Measurements from ENCODE around the gene ABCC1.

ABCC1 gene

DNA sequence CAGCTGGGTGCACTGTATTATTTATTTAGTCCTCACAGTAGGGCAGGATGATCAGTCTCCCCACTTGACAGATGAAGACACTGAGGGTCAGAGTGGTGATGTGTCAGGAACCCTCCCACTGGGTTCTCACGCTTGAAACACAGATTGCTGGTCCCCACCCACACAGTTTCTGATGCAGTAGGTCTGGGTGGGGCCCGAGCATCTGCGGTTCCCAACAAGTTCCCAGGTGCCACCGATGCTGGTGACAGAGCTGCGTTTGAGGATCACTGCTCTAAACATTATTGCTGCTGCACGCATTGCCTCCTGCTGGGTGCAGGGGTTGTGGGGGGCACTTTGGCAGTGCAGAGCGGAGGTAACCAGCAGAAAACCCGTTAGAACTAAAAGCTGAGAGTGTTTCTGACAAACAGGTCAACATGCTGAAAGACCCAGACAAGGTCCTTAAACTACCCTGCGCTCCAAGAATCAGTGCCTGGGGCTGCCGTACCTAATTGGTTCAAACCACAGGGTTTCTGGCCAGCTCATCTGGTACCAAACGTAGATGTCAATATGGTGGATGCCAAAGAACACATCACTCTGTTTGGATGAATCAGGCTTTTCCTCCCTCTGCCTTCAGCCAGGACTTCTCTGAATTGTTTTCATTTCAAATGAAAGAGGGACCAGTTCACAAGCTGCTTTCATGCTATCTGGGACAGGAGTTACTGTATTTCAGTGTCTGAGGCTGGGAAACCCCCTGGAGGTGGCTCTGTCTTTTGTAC, 76.0 kb downstream of the ABCC1 start:
- no peak for DNase-seq

DNA sequence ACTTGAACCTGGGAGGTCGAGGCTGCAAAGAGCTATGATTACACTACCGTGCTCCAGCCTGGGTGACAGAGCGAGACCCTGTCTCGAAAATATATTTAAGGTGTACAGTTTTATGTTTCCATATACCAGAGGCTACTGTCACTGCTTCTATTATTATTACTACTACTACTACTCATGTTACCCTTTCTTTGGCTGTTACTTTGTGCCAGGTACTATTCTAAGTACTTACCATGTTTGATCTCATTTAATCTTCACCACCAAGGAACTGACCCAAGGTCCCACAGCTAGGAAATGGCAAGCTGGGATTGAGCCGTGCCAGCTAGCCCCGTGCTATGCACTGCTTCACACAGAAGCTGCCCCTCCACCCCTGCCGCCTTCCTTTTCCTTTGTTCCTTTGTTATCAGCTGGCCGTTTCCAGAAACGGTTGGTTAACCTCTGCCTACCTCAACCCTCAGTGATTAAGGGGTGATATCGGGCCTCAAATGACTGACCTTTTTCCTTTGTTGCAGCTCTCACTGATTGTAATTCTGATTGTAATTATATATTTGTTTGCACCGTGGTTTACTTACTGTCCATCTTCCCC, 78.4 kb downstream of the ABCC1 start:
- no peak for DNase-seq

DNA sequence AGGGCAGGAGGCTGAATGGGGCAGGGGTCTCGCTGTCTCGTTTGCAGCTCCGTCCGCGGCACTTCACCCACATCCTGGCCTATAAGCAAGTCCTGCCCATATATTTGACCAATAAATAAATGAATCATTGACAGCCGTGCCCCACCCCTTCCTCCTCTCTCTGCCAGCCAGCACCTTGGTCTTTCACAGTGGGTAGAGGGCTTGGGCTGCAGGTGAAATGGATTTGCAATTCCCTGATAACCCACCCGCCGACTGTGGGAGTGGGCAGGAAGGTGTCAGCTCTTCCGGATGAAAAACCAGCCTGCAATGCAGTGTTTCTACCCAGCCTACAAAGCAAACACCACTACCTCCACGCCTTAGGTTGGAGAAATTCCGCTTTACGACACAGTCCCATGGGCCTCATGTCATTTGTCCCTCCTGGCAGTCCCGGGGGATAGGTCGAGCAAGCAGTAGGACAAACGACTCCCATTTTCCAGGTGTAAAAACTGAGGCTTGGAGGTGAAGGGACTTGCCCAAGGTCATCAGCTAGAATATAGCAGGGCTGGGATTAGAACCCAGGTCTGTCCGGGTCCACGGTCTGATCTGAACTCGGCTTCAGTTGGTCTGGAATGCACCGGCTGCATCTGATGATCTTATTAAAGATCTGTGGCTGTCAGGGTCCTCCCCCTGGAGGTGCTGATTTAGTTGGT, 79.0 kb downstream of the ABCC1 start:
- DNase-seq = no peak

DNA sequence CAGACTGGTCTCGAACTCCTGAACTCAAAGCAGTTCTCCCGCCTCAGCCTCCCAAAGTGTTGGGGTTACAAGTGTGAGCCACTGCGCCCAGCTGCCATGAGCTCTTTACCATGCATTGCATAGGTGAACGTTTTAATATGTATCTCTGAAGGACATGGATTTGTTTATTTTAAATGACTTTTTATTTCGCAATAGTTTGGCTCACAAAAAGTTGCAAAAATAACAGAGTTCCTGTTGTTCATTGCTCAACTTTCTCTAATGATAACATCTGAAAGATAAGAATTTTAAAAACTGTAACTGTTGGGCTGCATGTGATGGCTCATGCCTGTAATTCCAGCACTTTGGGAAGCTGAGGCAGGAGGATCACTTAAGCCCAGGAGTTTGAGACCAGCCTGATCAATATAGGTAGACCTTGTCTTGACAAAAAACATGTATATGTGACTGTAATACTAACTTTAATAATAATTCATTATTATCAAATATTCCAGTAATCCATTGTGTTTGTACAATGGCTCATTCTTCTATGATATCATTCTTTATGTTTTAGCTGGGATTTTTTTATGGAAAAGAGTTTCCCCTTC, 80.1 kb downstream of the ABCC1 start:
- DNase-seq = no peak

DNA sequence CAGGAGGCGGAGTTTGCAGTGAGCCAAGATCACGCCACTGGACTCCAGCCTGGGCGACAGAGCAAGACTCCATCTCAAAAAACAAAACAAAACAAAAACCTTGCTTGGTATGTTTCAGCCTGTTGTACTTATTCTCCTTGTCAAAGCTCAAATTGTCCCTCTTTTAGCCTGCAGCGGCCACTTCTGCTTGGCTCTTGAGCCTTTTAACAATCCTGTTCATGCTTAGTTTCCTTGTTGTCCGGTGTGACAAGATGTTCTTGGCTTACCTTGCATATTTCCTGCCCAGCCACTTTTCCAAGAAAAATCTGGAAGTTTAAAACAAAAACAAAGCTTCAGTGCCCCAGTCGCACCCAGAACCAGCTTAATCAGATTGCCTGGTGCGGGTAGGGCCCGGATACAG, 81.0 kb downstream of the ABCC1 start:
- no peak for DNase-seq

DNA sequence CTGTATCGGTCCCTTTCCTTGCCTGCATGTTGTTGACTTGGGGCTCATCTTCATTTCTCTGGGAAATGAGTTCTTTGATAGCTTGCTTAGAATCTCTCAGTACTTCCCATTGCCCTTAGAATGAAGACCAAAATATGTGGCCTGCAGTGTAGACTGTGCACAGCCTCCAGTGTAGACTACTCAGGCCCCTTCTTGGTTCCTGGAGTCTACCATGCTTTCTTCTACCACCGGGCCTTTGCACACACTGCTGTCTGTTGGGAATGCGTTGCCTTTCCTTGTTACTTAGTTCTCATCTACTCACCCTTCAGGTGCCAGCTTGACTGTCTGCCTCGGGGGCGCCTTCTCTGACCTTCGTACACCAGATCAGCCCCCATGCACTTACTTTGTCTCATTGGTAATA, 82.0 kb downstream of the ABCC1 start:
- no peak for DNase-seq

DNA sequence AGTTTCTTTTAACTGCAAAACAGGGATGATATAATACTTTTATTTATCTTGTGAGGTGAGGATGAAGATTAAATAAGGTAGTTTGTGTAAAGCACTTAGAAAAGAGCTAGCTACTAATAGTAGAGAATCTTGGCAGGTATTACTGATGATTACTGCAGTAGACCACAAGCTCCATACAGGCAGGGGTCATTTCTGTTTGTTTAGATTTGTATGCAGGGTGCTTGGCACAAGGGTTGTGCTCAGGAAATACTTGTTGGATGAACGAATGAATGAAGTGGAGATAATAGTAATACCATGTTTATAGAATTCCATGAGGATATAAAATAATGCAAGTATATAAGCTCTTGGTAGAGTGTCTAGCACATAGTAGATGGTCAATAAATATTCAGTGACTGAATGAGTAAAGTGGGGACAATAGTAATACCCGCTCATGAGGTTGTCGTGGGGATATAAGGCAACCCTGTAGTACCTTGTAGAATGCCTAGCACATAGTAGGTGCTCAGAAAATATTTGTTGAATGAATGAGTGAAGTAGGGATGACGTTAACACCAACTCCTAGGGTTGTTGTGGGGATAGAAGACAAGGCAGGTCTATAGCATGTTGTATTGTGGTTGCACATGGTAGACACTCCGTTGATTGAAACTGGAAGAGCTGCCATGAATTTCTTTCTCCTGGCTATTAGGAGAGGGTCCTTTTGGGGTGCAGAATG, 83.0 kb downstream of the ABCC1 start:
- DNase-seq = no peak

DNA sequence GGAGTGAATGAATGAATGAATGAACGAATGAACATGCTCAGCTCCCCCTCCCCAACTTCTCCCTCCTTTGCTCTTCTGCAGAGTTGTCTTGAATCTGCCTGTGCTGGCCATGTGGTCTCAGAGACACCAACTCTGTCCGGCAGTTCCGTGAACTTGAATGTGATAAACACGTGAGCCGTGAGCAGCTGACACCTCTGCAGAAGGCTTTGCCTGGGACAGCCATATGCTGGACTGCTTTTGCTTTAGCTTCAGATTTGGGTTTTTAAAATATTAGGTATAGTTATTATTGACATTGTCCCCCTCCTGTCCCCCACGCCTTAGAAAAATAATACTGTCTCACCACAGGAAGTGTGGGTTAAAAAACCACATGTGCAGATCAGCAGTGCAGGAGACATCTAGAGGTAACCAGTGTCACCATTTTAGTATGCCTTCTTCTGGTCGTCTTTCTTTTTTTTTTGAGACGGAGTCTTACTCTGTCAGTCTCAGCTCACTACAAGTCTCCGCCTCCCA, 83.8 kb downstream of the ABCC1 start:
- DNase-seq = no peak

DNA sequence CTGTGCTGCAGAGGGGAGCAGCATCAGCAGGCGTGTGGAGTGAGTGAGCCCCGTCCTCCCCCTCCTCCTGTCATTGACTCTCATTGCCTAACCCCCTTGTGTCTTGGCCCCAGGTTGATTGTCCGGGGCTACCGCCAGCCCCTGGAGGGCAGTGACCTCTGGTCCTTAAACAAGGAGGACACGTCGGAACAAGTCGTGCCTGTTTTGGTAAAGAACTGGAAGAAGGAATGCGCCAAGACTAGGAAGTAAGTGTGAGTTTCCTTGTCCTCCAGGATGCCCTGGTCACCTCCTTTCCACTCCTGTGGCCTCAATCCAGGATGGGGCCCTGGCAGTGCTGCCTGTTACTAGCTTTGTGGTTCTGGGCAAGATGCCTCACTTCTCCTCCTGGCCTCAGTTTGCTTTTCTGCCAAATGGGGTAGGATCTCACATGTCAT, 87.0 kb downstream of the ABCC1 start:
- DNase-seq = no peak

DNA sequence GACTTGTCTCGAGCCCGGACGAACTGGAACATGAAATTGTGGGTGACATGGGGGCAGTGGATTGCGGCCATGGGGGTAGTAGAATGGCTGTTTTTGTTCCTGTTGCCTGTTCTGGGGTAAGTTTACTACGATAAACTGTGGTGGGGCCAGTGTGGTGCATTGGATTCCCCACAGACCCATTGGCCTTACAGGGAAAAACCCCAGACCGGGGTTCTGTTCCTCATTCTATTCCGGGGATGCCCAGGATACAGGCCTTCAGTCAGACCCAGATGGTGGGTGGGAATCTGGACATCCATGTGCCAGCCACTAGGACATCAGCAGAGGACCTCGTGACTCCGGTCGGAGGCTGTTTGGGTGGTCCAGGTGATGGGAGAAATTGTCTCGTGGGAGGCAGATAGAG, 88.1 kb downstream of the ABCC1 start:
- DNase-seq = no peak

DNA sequence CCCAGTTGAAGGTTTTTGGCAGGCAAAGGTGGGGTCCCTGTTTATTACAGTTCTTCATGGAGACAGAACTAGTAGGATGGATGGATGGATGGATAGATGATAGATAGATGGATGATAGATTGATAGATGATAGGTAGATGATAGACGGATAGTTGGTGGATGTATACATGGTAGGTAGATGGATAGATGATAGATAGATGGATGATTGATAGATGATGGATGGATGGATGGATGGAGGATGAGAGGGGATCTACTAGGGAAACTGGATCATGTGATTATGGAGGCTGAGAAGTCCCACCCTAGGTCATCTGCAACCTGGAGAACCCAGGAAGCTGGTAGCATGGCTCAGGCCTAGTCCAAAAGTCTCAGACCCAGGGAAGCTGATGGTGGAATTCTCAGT, 88.6 kb downstream of the ABCC1 start:
- no peak for DNase-seq

DNA sequence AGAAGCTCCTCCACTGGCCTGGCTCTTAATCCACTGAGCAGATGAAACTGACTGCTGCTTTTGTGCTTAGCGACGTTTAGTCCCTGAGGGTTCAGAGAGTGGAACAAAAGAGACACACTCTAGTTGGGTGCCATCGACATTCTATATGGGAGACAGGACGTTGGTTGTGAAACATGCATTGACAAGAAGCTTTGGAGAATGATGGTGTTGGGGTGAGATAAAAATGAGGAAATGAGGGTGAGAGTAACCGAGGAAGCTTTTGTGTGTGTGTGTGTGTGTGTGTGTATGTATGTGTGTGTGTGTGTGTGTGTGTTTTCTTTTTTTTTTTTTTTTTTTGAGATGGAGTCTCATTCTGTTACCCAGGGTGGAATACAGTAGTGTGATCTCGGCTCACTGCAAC, 89.5 kb downstream of the ABCC1 start:
- no peak for DNase-seq

DNA sequence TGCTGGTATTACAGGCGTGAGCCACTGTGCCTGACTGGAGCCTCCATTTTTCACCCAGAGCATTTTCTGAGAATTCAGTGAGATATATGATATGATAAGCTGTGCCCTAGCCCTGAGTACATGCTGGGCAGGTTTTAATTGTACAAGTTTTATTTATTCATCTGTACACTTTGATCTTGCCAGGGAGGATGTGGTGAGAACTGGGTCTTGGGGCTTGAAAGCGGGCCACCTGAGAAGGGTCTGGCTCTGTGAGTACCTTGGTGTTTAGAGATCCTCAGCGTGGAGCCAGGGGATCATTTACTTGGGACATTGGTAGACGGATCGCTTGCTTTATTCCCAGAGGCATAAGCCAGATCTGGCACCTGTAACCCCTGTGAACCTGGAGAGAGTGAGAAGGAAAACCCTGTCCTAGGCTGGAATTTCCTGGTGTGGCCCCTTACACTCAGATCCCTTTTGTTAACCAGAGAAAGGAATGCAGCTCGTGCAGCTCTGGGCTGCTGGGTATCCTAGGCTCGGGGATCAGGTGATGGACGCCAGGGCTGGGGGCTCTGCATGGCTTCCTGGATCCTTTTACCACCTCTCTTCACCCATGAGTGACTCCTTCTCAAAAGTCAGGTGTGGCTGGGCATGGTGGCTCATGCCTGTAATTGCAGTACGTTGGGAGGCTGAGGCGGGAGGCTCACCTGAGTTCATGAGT, 91.9 kb downstream of the ABCC1 start:
- DNase-seq = no peak

DNA sequence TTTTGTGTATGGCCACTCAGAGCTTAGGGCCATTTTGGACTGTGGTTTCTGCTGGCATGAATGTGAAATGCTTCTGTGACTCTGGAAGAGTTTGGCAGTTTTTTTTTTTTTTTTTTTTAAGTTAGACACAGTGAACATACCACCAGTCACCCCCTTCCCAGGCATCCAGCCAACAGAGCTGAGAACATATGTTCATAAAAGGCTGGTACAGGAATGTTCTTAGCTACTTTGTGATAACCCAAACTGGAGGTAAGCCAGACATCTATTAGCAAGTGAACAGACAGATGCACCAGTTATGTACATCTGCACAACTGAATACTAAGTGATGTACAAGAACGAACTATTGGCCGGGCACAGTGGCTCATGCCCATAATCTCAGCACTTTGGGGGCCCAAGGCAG, 92.7 kb downstream of the ABCC1 start:
- no peak for DNase-seq

DNA sequence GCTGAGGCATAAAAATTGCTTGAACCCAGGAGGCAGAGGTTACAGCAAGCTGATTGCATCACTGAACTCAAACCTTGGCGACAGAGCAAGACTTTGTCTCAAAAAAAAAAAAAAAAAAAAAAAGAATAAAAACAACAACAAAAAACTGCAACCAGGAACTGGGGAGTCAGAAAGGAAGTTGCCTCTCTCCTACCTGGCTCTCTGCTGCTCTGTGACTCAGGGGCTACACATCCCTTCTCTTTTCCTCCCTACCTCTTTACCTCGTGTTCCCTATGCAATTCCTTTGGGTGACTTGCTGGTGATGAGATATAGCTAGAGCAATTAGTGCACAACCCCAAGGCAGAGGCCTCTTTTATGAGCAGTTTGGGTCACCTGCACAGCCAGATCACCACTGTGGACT, 95.9 kb downstream of the ABCC1 start:
- no peak for DNase-seq

DNA sequence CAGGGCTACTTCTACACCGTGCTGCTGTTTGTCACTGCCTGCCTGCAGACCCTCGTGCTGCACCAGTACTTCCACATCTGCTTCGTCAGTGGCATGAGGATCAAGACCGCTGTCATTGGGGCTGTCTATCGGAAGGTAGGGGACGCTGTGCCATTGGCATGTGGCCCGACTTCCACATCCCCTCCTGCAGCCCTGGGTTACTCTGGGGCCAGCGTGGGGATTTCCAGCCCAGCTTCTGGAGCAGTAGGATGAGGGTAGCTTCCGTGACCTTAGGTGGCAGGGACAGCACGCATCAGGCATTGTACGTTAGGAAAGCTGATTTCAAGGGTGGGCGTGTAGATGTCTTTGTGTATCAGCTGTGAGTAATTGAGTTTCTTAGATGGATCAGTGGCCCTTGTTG, 96.5 kb downstream of the ABCC1 start:
- no peak for DNase-seq

DNA sequence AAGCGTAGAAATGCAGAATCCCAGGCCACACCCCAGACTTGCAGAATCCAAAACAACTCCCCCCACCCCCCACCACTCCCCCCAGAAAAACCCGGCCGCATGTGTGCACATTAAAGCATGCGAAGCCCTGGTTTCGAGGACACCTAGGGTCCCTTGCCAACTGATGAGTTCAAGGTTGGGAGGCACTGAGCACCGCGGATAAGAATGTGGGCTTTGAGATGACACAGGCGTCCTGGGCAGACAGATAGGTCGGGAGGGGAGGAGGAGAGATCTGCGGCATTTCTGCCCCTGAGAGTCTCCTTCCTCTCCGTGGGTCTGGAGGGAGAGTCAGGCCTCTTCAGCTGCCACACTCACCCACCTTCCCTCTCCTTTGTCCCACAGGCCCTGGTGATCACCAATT, 98.3 kb downstream of the ABCC1 start:
- DNase-seq = no peak

DNA sequence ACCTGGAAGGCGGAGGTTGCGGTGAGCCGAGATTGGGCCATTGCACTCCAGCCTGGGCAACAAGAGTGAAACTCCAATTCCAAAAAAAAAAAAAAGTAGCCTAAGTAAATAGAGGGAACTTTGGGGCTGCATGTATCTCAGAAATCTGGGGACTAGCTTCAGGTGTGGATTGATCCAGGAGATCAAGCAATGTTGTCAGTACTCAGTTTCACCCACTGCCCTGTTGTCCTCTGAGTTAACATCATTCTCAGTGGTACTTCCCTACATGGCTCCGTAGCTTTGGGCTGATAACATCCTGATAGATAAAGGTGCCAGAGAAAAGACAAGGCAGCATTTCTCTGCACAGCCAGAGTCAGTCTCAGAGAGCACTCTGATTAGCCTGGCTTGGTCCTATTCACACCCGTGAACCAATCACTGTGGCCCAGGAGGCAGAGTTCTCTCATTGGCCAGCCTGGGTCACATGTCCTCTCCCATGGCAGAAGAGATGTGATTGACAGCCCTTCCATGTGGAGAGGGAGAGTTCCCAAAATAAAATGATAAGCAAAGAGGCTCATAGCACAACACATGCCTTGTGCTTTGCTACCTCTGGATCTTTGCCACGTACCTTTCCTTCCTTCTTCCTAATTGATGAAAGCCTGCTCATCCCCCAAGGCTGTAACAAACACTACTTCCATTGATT, 99.6 kb downstream of the ABCC1 start:
- DNase-seq = no peak

DNA sequence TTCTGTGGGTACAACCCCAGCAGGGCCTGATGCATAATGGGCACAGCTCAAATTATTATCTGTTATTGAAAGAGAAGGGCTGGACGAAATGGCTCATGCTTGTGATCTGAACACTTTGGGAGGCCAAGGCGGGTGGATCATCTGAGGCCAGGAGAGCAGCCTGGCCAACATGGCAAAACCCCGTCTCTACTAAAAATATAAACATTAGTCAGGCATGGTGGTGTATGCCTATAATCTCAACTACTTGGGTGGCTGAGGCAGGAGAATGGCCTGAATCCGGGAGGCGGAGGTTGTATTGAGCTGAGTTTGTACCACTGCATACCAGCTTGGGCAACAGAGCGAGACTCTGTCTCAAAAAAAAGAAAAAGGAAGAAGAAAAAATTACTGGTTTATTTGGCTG, 100.7 kb downstream of the ABCC1 start:
- no peak for DNase-seq

DNA sequence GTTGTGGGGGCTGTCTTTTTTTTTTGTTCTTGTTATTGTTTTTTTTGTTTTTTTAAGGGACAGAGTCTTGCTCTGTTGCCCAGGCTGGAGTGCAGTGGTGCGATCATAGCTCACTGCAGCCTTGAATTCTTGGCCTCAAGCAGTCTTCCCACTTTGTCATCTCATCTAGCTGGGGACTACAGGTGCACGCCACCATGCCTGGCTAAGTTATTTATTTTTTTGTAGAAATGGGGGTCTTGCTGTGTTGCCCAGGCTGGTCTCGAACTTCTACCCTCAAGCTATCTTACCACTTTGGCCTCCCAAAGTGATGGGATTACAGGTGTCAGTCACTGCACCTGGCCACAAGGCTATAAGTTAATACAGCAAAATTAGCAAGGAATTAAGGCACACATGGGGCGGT, 101.7 kb downstream of the ABCC1 start:
- DNase-seq = no peak

DNA sequence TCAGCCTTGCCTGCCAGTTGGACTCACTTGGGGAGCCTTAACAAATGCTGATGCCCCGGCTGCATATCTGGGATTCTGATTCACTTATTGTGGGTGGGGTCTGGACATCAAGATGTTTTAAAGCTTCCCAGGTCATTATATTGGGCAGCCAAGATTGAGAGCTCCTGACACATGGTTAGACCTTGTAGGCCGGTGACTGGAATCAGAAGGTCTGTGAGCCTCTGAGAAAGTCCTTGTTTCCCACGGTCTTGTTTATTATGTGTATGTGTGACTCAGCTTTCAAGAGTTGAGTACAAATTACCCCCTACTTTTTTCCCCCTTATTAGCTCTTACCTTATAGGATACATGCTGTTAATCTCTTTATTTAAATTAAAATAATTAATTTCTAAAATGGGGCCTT, 103.5 kb downstream of the ABCC1 start:
- DNase-seq = no peak

DNA sequence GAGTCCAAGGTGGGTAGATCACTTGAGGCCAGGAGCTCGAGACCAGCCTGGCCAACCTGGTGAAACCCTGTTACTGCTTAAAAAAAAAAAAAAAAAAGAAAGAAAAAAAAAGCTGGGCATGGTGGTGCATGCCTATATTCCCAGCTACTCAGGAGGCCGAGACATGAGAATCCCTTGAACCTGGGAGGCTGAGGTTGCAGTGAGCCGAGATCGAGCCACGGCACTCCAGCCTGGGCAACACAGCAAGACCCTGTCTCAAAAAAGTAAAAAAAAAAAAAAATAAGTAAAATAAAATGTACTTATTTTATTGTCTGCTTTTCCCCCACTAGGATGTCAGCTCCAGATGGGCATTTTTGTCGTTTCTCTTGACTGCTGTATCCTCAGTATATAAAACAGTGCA, 107.7 kb downstream of the ABCC1 start:
- DNase-seq = no peak
